Naive thymus-derived CD8-positive, alpha-beta T cell (primary cell): Measurements from ENCODE around the gene IPO13. TPM values are rescaled to one million over a fixed set of nuclear protein-coding genes. Genes with fewer than 3 reads are reported as not detected.

Experiments
- ATAC-seq, 2 donors: fragments of 150-1000 bp; cut with Tn5 transposase in 1 of 2; sonication (Bioruptor Pico), chemical (Tn5 transposase) in 1 of 2; 1 replicate in 1 of 2; 2 replicates in 1 of 2; pipeline ENCODE4 v1.10.0; 2021; ENCODE audit warnings: mild to moderate bottlenecking in 2 of 2, moderate library complexity in 2 of 2
- POLR2A ChIA-PET: fragments of 350-600 bp; sonication (Branson Sonifier 250); formaldehyde crosslinking; loops from one replicate; lab custom pipeline; 2021; ENCODE audit warnings: antibody characterized with exemption; lab: Charles Lee
- DNase-seq, 10 donors: peaks; one replicate each; pipeline versions ENCODE4 v3.0.0 to v3.0.0-alpha.2; 2020 to 2022
- H3K27ac Mint-ChIP-seq, 10 donors: one replicate each; pipeline ENCODE4 v1.8.0; 2020 to 2022; ENCODE audit warnings: mild to moderate bottlenecking in 10 of 10, mixed read lengths in 10 of 10, moderate library complexity in 4 of 10, inconsistent platforms in 1 of 10
- H3K27me3 Mint-ChIP-seq, 5 donors: one replicate each; pipeline ENCODE4 v1.8.0; 2021 to 2022; ENCODE audit warnings: mixed read lengths in 5 of 5
- H3K36me3 Mint-ChIP-seq, 3 donors: one replicate each; pipeline ENCODE4 v1.8.0; 2020 to 2022; ENCODE audit warnings: mixed read lengths in 3 of 3, mild to moderate bottlenecking in 2 of 3, inconsistent platforms in 1 of 3
- H3K4me1 Mint-ChIP-seq, 4 donors: one replicate each; pipeline ENCODE4 v1.8.0; 2021 to 2022; ENCODE audit warnings: mixed read lengths in 4 of 4
- H3K4me3 Mint-ChIP-seq, 10 donors: one replicate each; pipeline ENCODE4 v1.8.0; 2020 to 2022; ENCODE audit warnings: mild to moderate bottlenecking in 10 of 10, mixed read lengths in 10 of 10, moderate library complexity in 6 of 10, inconsistent platforms in 1 of 10
- H3K9me3 Mint-ChIP-seq, 9 donors: one replicate each; pipeline ENCODE4 v1.8.0; 2020 to 2022; ENCODE audit warnings: mixed read lengths in 9 of 9, mild to moderate bottlenecking in 3 of 9, inconsistent platforms in 1 of 9, moderate library complexity in 1 of 9
- polyA plus RNA-seq, 3 donors: library from polyadenylated mRNA; unstranded; fragments of 300-500 nt; fragmentation: Illumina TruSeq; gene quantifications; one replicate each; pipeline ENCODE4 v1.2.3, GENCODE V29; 2021
- total RNA-seq, 8 experiments: library from RNA in 2 of 8; stranded (reverse) in 2 of 8; gene quantifications; one replicate each; pipeline ENCODE4 v1.2.3 and lab custom pipeline; 2021 to 2026

The IPO13 gene
- total and polyA plus RNA-seq, 5 experiments from 2014 or later, result 13.8 to 24.1 (median 14.5) TPM

GRCh38 chr1:43942411-43942810, 4.3 kb upstream of the IPO13 start:
- Mint-ChIP-seq H3K4me3 (no peak overlapping the region), H3K27ac (peak overlapping the region in 2 of 10 donors; percentile 13 to 46)
- ATAC-seq, result no peak

GRCh38 chr1:43944860-43945259, 1.9 kb upstream of the IPO13 start:
- Mint-ChIP-seq H3K27ac (peak overlapping the region in 2 of 10 donors; percentile 50 to 93), H3K4me1 (peaks cover 26 to 49% (median 46%) of the 10 kb centered on the region in 4 donors), H3K9me3 (no peaks in the 10 kb centered on the region), H3K36me3 (peaks cover 0 to 7% (median 0%) of the 10 kb centered on the region in 3 donors), H3K4me3 (peak overlapping the region; percentile 26 to 98 (median 48)), H3K27me3 (no peaks in the 10 kb centered on the region)
- DNase-seq, result no peak
- POLR2A ChIA-PET, result no interaction called here
- ATAC-seq, result no peak

More at GRCh38 chr1:43942411-43942810, 4.3 kb upstream of the IPO13 start:
- Mint-ChIP-seq H3K4me1 (peaks cover 19 to 29% (median 26%) of the 10 kb centered on the region in 4 donors), H3K36me3 (peaks cover 0 to 8% (median 0%) of the 10 kb centered on the region in 3 donors), H3K9me3 (no peaks in the 10 kb centered on the region), H3K27me3 (no peaks in the 10 kb centered on the region)
- POLR2A ChIA-PET, result no interaction called here
- no peak for DNase-seq

- ATAC-seq (no peak), DNase-seq (no peak)
- Mint-ChIP-seq H3K36me3 (peaks cover 3 to 11% (median 6%) of the 10 kb centered on the region in 3 donors), H3K4me3 (peak overlapping the region; percentile 88 to 98 (median 92)), H3K27ac (peak overlapping the region; percentile 90 to 97 (median 96)), H3K4me1 (peaks cover 31 to 56% (median 55%) of the 10 kb centered on the region in 4 donors), H3K9me3 (no peaks in the 10 kb centered on the region), H3K27me3 (no peaks in the 10 kb centered on the region)
- POLR2A ChIA-PET, result interaction anchor here (0.7 to 2.6 kb wide), 7 partner anchors 10 to 239 kb away, joined by 3 to 13 read pairs (median 4); partner anchors contain the start of genes ATP6V0B, DPH2 and ST3GAL3
Observed at GRCh38 chr1:43945674-43946235, 995 bp upstream of the IPO13 start.

GRCh38 chr1:43947061-43947873, 517 bp downstream of the IPO13 start:
- H3K27me3 Mint-ChIP-seq, result no peaks in the 10 kb centered on the region
- POLR2A ChIA-PET, result interaction anchor here (0.5 to 2.6 kb wide), 6 partner anchors 13 to 741 kb away, joined by 3 to 13 read pairs (median 6); partner anchors contain the start of genes ATP6V0B, DPH2 and ST3GAL3
- H3K36me3 Mint-ChIP-seq, result peaks cover 3 to 13% (median 6%) of the 10 kb centered on the region in 3 donors
- ATAC-seq, result peak in 1 of 2 donors; percentile 4
- peak in 1 of 10 donors; percentile 18 for DNase-seq
- peak overlapping the region; percentile 90 to 97 (median 96) for H3K27ac Mint-ChIP-seq
- peak overlapping the region; percentile 88 to 98 (median 92) for H3K4me3 Mint-ChIP-seq
- no peaks in the 10 kb centered on the region for H3K9me3 Mint-ChIP-seq
- H3K4me1 Mint-ChIP-seq, result peaks cover 37 to 65% (median 59%) of the 10 kb centered on the region in 4 donors

GRCh38 chr1:43947874-43948437, 1.2 kb downstream of the IPO13 start:
- Mint-ChIP-seq H3K27me3 (no peaks in the 10 kb centered on the region), H3K9me3 (no peaks in the 10 kb centered on the region), H3K4me1 (peaks cover 34 to 65% (median 55%) of the 10 kb centered on the region in 4 donors), H3K4me3 (peak overlapping the region; percentile 88 to 98 (median 92)), H3K36me3 (peaks cover 3 to 13% (median 6%) of the 10 kb centered on the region in 3 donors), H3K27ac (peak overlapping the region; percentile 6 to 97 (median 89))
- ATAC-seq, result no peak
- POLR2A ChIA-PET, result interaction anchor here (1.4 to 2.1 kb wide), 2 partner anchors 13 to 27 kb away, joined by 4 to 11 read pairs; partner anchors contain the start of gene ATP6V0B
- DNase-seq, result no peak

GRCh38 chr1:43949678-43950077, 2.9 kb downstream of the IPO13 start:
- H3K36me3 Mint-ChIP-seq, result peaks cover 3 to 10% (median 6%) of the 10 kb centered on the region in 3 donors
- peak overlapping the region in 2 of 10 donors; percentile 20 to 50 for H3K27ac Mint-ChIP-seq
- no peaks in the 10 kb centered on the region for H3K27me3 Mint-ChIP-seq
- no peak for DNase-seq
- H3K4me1 Mint-ChIP-seq, result peaks cover 32 to 61% (median 51%) of the 10 kb centered on the region in 4 donors
- peak overlapping the region in 2 of 10 donors; percentile 4 to 58 for H3K4me3 Mint-ChIP-seq
- POLR2A ChIA-PET, result no interaction called here
- ATAC-seq, result no peak
- H3K9me3 Mint-ChIP-seq, result no peaks in the 10 kb centered on the region

- Mint-ChIP-seq H3K4me1 (peaks cover 30 to 45% (median 35%) of the 10 kb centered on the region in 4 donors), H3K36me3 (peaks cover 3 to 11% (median 6%) of the 10 kb centered on the region in 3 donors), H3K27ac (peak overlapping the region in 1 of 10 donors; percentile 79), H3K4me3 (no peak overlapping the region), H3K9me3 (no peaks in the 10 kb centered on the region), H3K27me3 (no peaks in the 10 kb centered on the region)
- ATAC-seq (no peak), DNase-seq (no peak)
- POLR2A ChIA-PET, result no interaction called here
Observed at GRCh38 chr1:43951021-43951985, 4.6 kb downstream of the IPO13 start.

GRCh38 chr1:43952731-43953346, 6.1 kb downstream of the IPO13 start:
- H3K36me3 Mint-ChIP-seq, result peaks cover 3 to 19% (median 6%) of the 10 kb centered on the region in 3 donors
- ATAC-seq, result no peak
- H3K4me1 Mint-ChIP-seq, result peaks cover 25 to 37% (median 28%) of the 10 kb centered on the region in 4 donors
- POLR2A ChIA-PET, result interaction anchor here (0.6 to 1.7 kb wide), 2 partner anchors 18 to 320 kb away, joined by 5 to 6 read pairs; partner anchors contain the start of gene DPH2
- H3K4me3 Mint-ChIP-seq, result no peak overlapping the region
- no peak for DNase-seq
- H3K27ac Mint-ChIP-seq, result no peak overlapping the region
- no peaks in the 10 kb centered on the region for H3K27me3 Mint-ChIP-seq
- H3K9me3 Mint-ChIP-seq, result no peaks in the 10 kb centered on the region

GRCh38 chr1:43953361-43953760, 6.6 kb downstream of the IPO13 start:
- ATAC-seq (no peak), DNase-seq (no peak)
- Mint-ChIP-seq H3K4me1 (peaks cover 20 to 32% (median 25%) of the 10 kb centered on the region in 4 donors), H3K27me3 (no peaks in the 10 kb centered on the region), H3K27ac (no peak overlapping the region), H3K36me3 (peaks cover 3 to 24% (median 6%) of the 10 kb centered on the region in 3 donors), H3K4me3 (no peak overlapping the region), H3K9me3 (no peaks in the 10 kb centered on the region)
- POLR2A ChIA-PET, result interaction anchor here (1.1 to 1.7 kb wide), 2 partner anchors 17 to 246 kb away, joined by 3 to 6 read pairs; partner anchors contain the start of genes DPH2 and ST3GAL3

GRCh38 chr1:43954036-43954435, 7.3 kb downstream of the IPO13 start:
- POLR2A ChIA-PET, result interaction anchor here (1.1 to 1.7 kb wide), 2 partner anchors 16 to 247 kb away, joined by 3 to 6 read pairs; partner anchors contain the start of genes DPH2 and ST3GAL3
- ATAC-seq, result no peak
- H3K9me3 Mint-ChIP-seq, result no peaks in the 10 kb centered on the region

GRCh38 chr1:43956234-43956633, 9.5 kb downstream of the IPO13 start:
- Mint-ChIP-seq H3K36me3 (peaks cover 0 to 22% (median 6%) of the 10 kb centered on the region in 3 donors), H3K9me3 (no peaks in the 10 kb centered on the region), H3K4me1 (peaks cover 0 to 7% (median 4%) of the 10 kb centered on the region in 4 donors), H3K27me3 (no peaks in the 10 kb centered on the region), H3K27ac (no peak overlapping the region), H3K4me3 (no peak overlapping the region)
- POLR2A ChIA-PET, result interaction anchor here (0.7 kb wide), 1 partner anchor 14 kb away, joined by 4 read pairs; the partner anchor contains the start of gene DPH2
- no peak for ATAC-seq
- DNase-seq, result no peak

More at GRCh38 chr1:43954036-43954435, 7.3 kb downstream of the IPO13 start:
- no peak overlapping the region for H3K4me3 Mint-ChIP-seq
- DNase-seq, result no peak
- no peaks in the 10 kb centered on the region for H3K27me3 Mint-ChIP-seq
- no peak overlapping the region for H3K27ac Mint-ChIP-seq
- H3K4me1 Mint-ChIP-seq, result peaks cover 13 to 25% (median 19%) of the 10 kb centered on the region in 4 donors
- H3K36me3 Mint-ChIP-seq, result peaks cover 6 to 25% (median 7%) of the 10 kb centered on the region in 3 donors
